ENCODE results near the gene CBFA2T2.
"Not testable (repeated sequence)": the region's sequence is repeated elsewhere in the genome, so short reads cannot be mapped to it uniquely, and the experiment has no call there.

The CBFA2T2 gene

GRCh38 chr20:33576432-33577125 lies 86.7 kb downstream of the CBFA2T2 start:
- DNase-seq (ENCODE audit: low read depth): no peak
- in situ Hi-C loops (cut with HindIII; ENCODE audit: low sequenced_read_pairs): no loop called here
- no peak for TF ChIP-seq CTCF (IDR thresholded peaks at IDR 0.05; ENCODE audit: low read depth, low read length, missing control alignments)
- no peak overlapping the region for H3K4me3 ChIP-seq (ENCODE audit: low read depth, low read length)

- no peak for TF ChIP-seq CTCF (IDR thresholded peaks at IDR 0.05; ENCODE audit: low read depth, low read length, missing control alignments)
- H3K4me3 ChIP-seq (ENCODE audit: low read depth, low read length): no peak overlapping the region
- in situ Hi-C loops (cut with HindIII; ENCODE audit: low sequenced_read_pairs): no loop called here
- peak; percentile 61 for DNase-seq (ENCODE audit: low read depth)
Observed at GRCh38 chr20:33578510-33578909, 88.6 kb downstream of the CBFA2T2 start.

GRCh38 chr20:33583143-33583542 lies 93.2 kb downstream of the CBFA2T2 start:
- in situ Hi-C loops (cut with HindIII; ENCODE audit: low sequenced_read_pairs): no loop called here
- H3K4me3 ChIP-seq (ENCODE audit: low read depth, low read length): no peak overlapping the region
- TF ChIP-seq CTCF (IDR thresholded peaks at IDR 0.05; ENCODE audit: low read depth, low read length, missing control alignments): no peak
- DNase-seq (ENCODE audit: low read depth): no peak

- no peak for TF ChIP-seq CTCF (IDR thresholded peaks at IDR 0.05; ENCODE audit: low read depth, low read length, missing control alignments)
- H3K4me3 ChIP-seq (ENCODE audit: low read depth, low read length): no peak overlapping the region
- no peak for DNase-seq (ENCODE audit: low read depth)
- in situ Hi-C loops (cut with HindIII; ENCODE audit: low sequenced_read_pairs): no loop called here
Observed at GRCh38 chr20:33584976-33585375, 95.1 kb downstream of the CBFA2T2 start.

GRCh38 chr20:33585413-33585812 lies 95.5 kb downstream of the CBFA2T2 start:
- no peak for TF ChIP-seq CTCF (IDR thresholded peaks at IDR 0.05; ENCODE audit: low read depth, low read length, missing control alignments)
- in situ Hi-C loops (cut with HindIII; ENCODE audit: low sequenced_read_pairs): no loop called here
- no peak overlapping the region for H3K4me3 ChIP-seq (ENCODE audit: low read depth, low read length)
- no peak for DNase-seq (ENCODE audit: low read depth)

GRCh38 chr20:33589059-33589458 lies 99.2 kb downstream of the CBFA2T2 start:
- TF ChIP-seq CTCF (IDR thresholded peaks at IDR 0.05; ENCODE audit: low read depth, low read length, missing control alignments): no peak
- in situ Hi-C loops (cut with HindIII; ENCODE audit: low sequenced_read_pairs): no loop called here
- no peak overlapping the region for H3K4me3 ChIP-seq (ENCODE audit: low read depth, low read length)
- DNase-seq (ENCODE audit: low read depth): no peak

GRCh38 chr20:33591901-33592300 lies 102.0 kb downstream of the CBFA2T2 start:
- H3K4me3 ChIP-seq (ENCODE audit: low read depth, low read length); in situ Hi-C loops (cut with HindIII; ENCODE audit: low sequenced_read_pairs); DNase-seq (ENCODE audit: low read depth): not testable (repeated sequence)
